Common myeloid progenitor, CD34-positive (primary cell): ENCODE measurements around the gene MSI2.
A peak's percentile ranks its signal among the peaks of the same experiment; 100 is the strongest.

Experiments
- CTCF ChIA-PET: fragments of 350-600 bp; sonication (Branson Sonifier 250); formaldehyde crosslinking; loops from one replicate; lab custom pipeline; 2021; ENCODE audit warnings: antibody characterized with exemption; lab: Charles Lee
- POLR2A ChIA-PET: fragments of 350-600 bp; sonication (Branson Sonifier 250); formaldehyde crosslinking; loops from one replicate; lab custom pipeline; 2021; ENCODE audit warnings: antibody characterized with exemption; lab: Charles Lee
- DNase-seq, 3 donors: peaks; one replicate each; pipeline versions ENCODE4 v3.0.0 to v3.0.0-alpha.2; 2013
- H3K27ac ChIP-seq, 2 experiments: 1 replicate in 1 of 2; 2 replicates in 1 of 2; pipeline ENCODE4 v1.7.0; 2013; ENCODE audit warnings: inconsistent platforms in 2 of 2, low read length in 2 of 2, mild to moderate bottlenecking in 2 of 2, low read depth in 1 of 2, moderate library complexity in 1 of 2; ENCODE audit not compliant: severe bottlenecking in 2 of 2, insufficient read depth in 1 of 2, poor library complexity in 1 of 2
- H3K27me3 ChIP-seq, 5 experiments: replicated peaks in 2 of 5; 1 replicate in 3 of 5; 2 replicates in 2 of 5; pipeline versions ENCODE4 v1.6.1 to v1.7.0; 2013; ENCODE audit warnings: low read length in 4 of 5, mild to moderate bottlenecking in 2 of 5, moderate library complexity in 2 of 5, inconsistent platforms in 1 of 5; ENCODE audit not compliant: insufficient read depth in 5 of 5, control insufficient read depth in 4 of 5
- H3K36me3 ChIP-seq, 4 experiments: 1 replicate in 2 of 4; 2 replicates in 2 of 4; pipeline versions ENCODE4 v1.6.1 to v1.7.0; 2013; ENCODE audit warnings: low read length in 3 of 4, control low read depth in 1 of 4, mild to moderate bottlenecking in 1 of 4; ENCODE audit not compliant: control insufficient read depth in 4 of 4, insufficient read depth in 4 of 4
- H3K4me1 ChIP-seq, 4 experiments: 1 replicate in 3 of 4; 2 replicates in 1 of 4; pipeline versions ENCODE4 v1.6.1 to v1.7.1; 2013; ENCODE audit warnings: low read length in 3 of 4, mild to moderate bottlenecking in 3 of 4, control low read depth in 1 of 4, inconsistent platforms in 1 of 4, moderate library complexity in 1 of 4; ENCODE audit not compliant: control insufficient read depth in 4 of 4, insufficient read depth in 4 of 4; ENCODE audit errors: control extremely low read depth in 1 of 4
- H3K4me3 ChIP-seq, 7 experiments: 1 replicate in 4 of 7; 2 replicates in 3 of 7; pipeline versions ENCODE4 v1.5.1 to v1.7.0; 2013; ENCODE audit warnings: mild to moderate bottlenecking in 7 of 7, low read length in 6 of 7, moderate library complexity in 6 of 7, inconsistent platforms in 2 of 7, low read depth in 2 of 7, control low read depth in 1 of 7; ENCODE audit not compliant: insufficient read depth in 4 of 7, control insufficient read depth in 1 of 7; ENCODE audit errors: extremely low read depth in 1 of 7
- H3K9me3 ChIP-seq, 5 experiments: 1 replicate in 4 of 5; 2 replicates in 1 of 5; pipeline versions ENCODE4 v1.6.1 to v1.7.1; 2013; ENCODE audit warnings: low read length in 4 of 5, mild to moderate bottlenecking in 2 of 5, inconsistent platforms in 1 of 5, low read depth in 1 of 5, moderate library complexity in 1 of 5; ENCODE audit not compliant: control insufficient read depth in 4 of 5, insufficient read depth in 2 of 5; ENCODE audit errors: control extremely low read depth in 1 of 5
- WGBS: methylation state at CpG from one replicate; pipeline ENCODE4 v1.1.5; 2013; ENCODE audit not compliant: insufficient coverage; 5-methylcytosine and 5-hydroxymethylcytosine counted together

The MSI2 gene

GRCh38 chr17:57544401-57544800 lies 288.1 kb downstream of the MSI2 start:
- ChIA-PET POLR2A (no interaction called here), CTCF (interaction anchor here (1.2 kb wide), 1 partner anchor 301 kb away, joined by 3 read pairs; no protein-coding TSS in a partner anchor)
- Histone ChIP-seq H3K4me1 (peaks cover 5 to 64% (median 27%) of the 10 kb centered on the region in 4 experiments), H3K9me3 (no peaks in the 10 kb centered on the region), H3K4me3 (no peak overlapping the region), H3K36me3 (peaks cover 8 to 60% (median 11%) of the 10 kb centered on the region in 4 experiments), H3K27me3 (no peaks in the 10 kb centered on the region), H3K27ac (peak overlapping the region in 1 of 2 experiments; percentile 54)
- DNase-seq: no peak
- 100% methylated on average over 1 of the region's 5 CpGs for WGBS

- H3K36me3 ChIP-seq: peaks cover 8 to 61% (median 11%) of the 10 kb centered on the region in 4 experiments
- no peak overlapping the region for H3K4me3 ChIP-seq
- H3K27ac ChIP-seq: no peak overlapping the region
- ChIA-PET CTCF (interaction anchor here (1.2 to 1.3 kb wide), 2 partner anchors 22 to 301 kb away, joined by 3 to 5 read pairs; no protein-coding TSS in a partner anchor), POLR2A (no interaction called here)
- 83% methylated on average over 6 of the region's 7 CpGs for WGBS
- no peaks in the 10 kb centered on the region for H3K27me3 ChIP-seq
- DNase-seq: no peak
- H3K4me1 ChIP-seq: peaks cover 5 to 69% (median 32%) of the 10 kb centered on the region in 4 experiments
- H3K9me3 ChIP-seq: no peaks in the 10 kb centered on the region
These were observed 288.6 kb downstream of the MSI2 start for GRCh38 chr17:57544834-57545463.

GRCh38 chr17:57545731-57546342 lies 289.5 kb downstream of the MSI2 start:
- Histone ChIP-seq H3K27ac (no peak overlapping the region), H3K4me1 (peaks cover 12 to 73% (median 38%) of the 10 kb centered on the region in 4 experiments), H3K36me3 (peaks cover 5 to 61% (median 14%) of the 10 kb centered on the region in 4 experiments), H3K27me3 (no peaks in the 10 kb centered on the region), H3K4me3 (no peak overlapping the region), H3K9me3 (no peaks in the 10 kb centered on the region)
- no peak for DNase-seq
- ChIA-PET CTCF (interaction anchor here (1.2 to 1.3 kb wide), 2 partner anchors 23 to 302 kb away, joined by 3 to 5 read pairs; no protein-coding TSS in a partner anchor), POLR2A (no interaction called here)
- WGBS: 98% methylated on average over 15 of the region's 19 CpGs

GRCh38 chr17:57548421-57549410 lies 292.4 kb downstream of the MSI2 start:
- peak overlapping the region in 1 of 2 experiments; percentile 38 for H3K27ac ChIP-seq
- H3K4me3 ChIP-seq: peak overlapping the region in 1 of 7 experiments; percentile 1
- WGBS: 70% methylated on average over 5 of the region's 19 CpGs
- ChIA-PET POLR2A (interaction anchor here (0.7 kb wide), 1 partner anchor 17 kb away, joined by 3 read pairs; no protein-coding TSS in a partner anchor), CTCF (interaction anchor here (0.6 to 2.8 kb wide), 2 partner anchors 11 to 29 kb away, joined by 3 to 10 read pairs; no protein-coding TSS in a partner anchor)
- H3K27me3 ChIP-seq: no peaks in the 10 kb centered on the region
- H3K36me3 ChIP-seq: peaks cover 0 to 57% (median 8%) of the 10 kb centered on the region in 4 experiments
- peaks cover 26 to 81% (median 64%) of the 10 kb centered on the region in 4 experiments for H3K4me1 ChIP-seq
- no peak for DNase-seq
- H3K9me3 ChIP-seq: no peaks in the 10 kb centered on the region

GRCh38 chr17:57549468-57549867 lies 293.1 kb downstream of the MSI2 start:
- no peak for DNase-seq
- Histone ChIP-seq H3K4me1 (peaks cover 26 to 83% (median 71%) of the 10 kb centered on the region in 4 experiments), H3K27me3 (no peaks in the 10 kb centered on the region), H3K4me3 (no peak overlapping the region), H3K27ac (peak overlapping the region in 1 of 2 experiments; percentile 39), H3K36me3 (peaks cover 0 to 57% (median 7%) of the 10 kb centered on the region in 4 experiments), H3K9me3 (no peaks in the 10 kb centered on the region)
- WGBS: 100% methylated on average over 1 of the region's 3 CpGs
- CTCF ChIA-PET: interaction anchor here (0.6 to 2.8 kb wide), 5 partner anchors 12 to 49 kb away, joined by 3 to 10 read pairs (median 4); no protein-coding TSS in a partner anchor
- POLR2A ChIA-PET: interaction anchor here (0.7 kb wide), 1 partner anchor 18 kb away, joined by 3 read pairs; no protein-coding TSS in a partner anchor

GRCh38 chr17:57550016-57550415 lies 293.7 kb downstream of the MSI2 start:
- peaks cover 26 to 87% (median 77%) of the 10 kb centered on the region in 4 experiments for H3K4me1 ChIP-seq
- ChIA-PET CTCF (interaction anchor here (0.7 to 2.8 kb wide), 6 partner anchors 12 to 296 kb away, joined by 3 to 10 read pairs (median 4); no protein-coding TSS in a partner anchor), POLR2A (no interaction called here)
- no peaks in the 10 kb centered on the region for H3K9me3 ChIP-seq
- H3K27ac ChIP-seq: peak overlapping the region in 1 of 2 experiments; percentile 50
- WGBS: 74% methylated on average over 6 of the region's 10 CpGs
- peak overlapping the region in 1 of 7 experiments; percentile 3 for H3K4me3 ChIP-seq
- no peak for DNase-seq
- H3K36me3 ChIP-seq: peaks cover 0 to 59% (median 7%) of the 10 kb centered on the region in 4 experiments
- no peaks in the 10 kb centered on the region for H3K27me3 ChIP-seq
